K562 (cell line): Measurements from ENCODE around the gene PARK7. TPM values are rescaled to one million over a fixed set of nuclear protein-coding genes. Genes with fewer than 3 reads are reported as not detected.

Experiments used
- CBX3 ChIP-seq, 2 experiments: IDR thresholded peaks; 1 replicate in 1 of 2; 2 replicates in 1 of 2; pipeline ENCODE4 v1.6.1; 2012; ENCODE audit warnings: inconsistent platforms in 2 of 2, low read length in 2 of 2, borderline replicate concordance in 1 of 2, control low read depth in 1 of 2
- CEBPZ ChIP-seq: fragments of 150-350 bp; IDR thresholded peaks from 2 replicates; pipeline ENCODE4 v1.6.1; 2014; ENCODE audit warnings: low read depth, mild to moderate bottlenecking, low read length, borderline replicate concordance
- E2F3 ChIP-seq: fragments of 250-450 bp; sonication (Bioruptor Pico); IDR thresholded peaks from 2 replicates; pipeline ENCODE4 v1.4.0; 2020; ENCODE audit warnings: mild to moderate bottlenecking
- JUND ChIP-seq, 2 experiments: IDR thresholded peaks; 2 replicates in 1 of 2; 3 replicates in 1 of 2; pipeline ENCODE4 v1.6.1; 2011; ENCODE audit warnings: borderline replicate concordance in 2 of 2, low read depth in 2 of 2, low read length in 2 of 2, improper control_type of control experiment in 1 of 2, missing biosample characterization in 1 of 2, missing genetic modification characterization in 1 of 2, missing genetic modification reagents in 1 of 2
- MECOM ChIP-seq: fragments of 250-450 bp; sonication (Bioruptor Pico); IDR thresholded peaks from 2 replicates; pipeline ENCODE4 v1.8.0; 2022; ENCODE audit warnings: inconsistent platforms
- MED1 ChIP-seq: sonication (generic); formaldehyde crosslinking; IDR thresholded peaks from 2 replicates; pipeline ENCODE4 v1.8.1; 2023; ENCODE audit warnings: missing genetic modification reagents, borderline replicate concordance
- MEF2A ChIP-seq: IDR thresholded peaks from 2 replicates; pipeline ENCODE4 v1.6.1; 2011; ENCODE audit warnings: low read depth, mild to moderate bottlenecking, low read length, moderate library complexity; ENCODE audit not compliant: control insufficient read depth
- NCOA1 ChIP-seq: fragments of 450-650 bp; IDR thresholded peaks from 2 replicates; pipeline ENCODE4 v1.6.1; 2016; ENCODE audit warnings: low read depth
- PBX2 ChIP-seq, 2 experiments: IDR thresholded peaks in 1 of 2; conservative IDR thresholded peaks in 1 of 2; 2 replicates each; pipeline ENCODE4 v1.6.1; 2016; ENCODE audit warnings: low read depth in 2 of 2, mild to moderate bottlenecking in 1 of 2, missing compliant biosample characterization in 1 of 2, missing genetic modification characterization in 1 of 2, moderate library complexity in 1 of 2
- POLR2A ChIP-seq: fragments of 450-650 bp; conservative IDR thresholded peaks from 2 replicates; pipeline ENCODE4 v1.6.1; 2016
- PYGO2 ChIP-seq: fragments of 450-650 bp; IDR thresholded peaks from 2 replicates; pipeline ENCODE4 v1.6.1; 2016; ENCODE audit warnings: mild to moderate bottlenecking, missing genetic modification characterization, moderate library complexity, missing compliant biosample characterization
- SP2 ChIP-seq: IDR thresholded peaks from 2 replicates; pipeline ENCODE4 v1.6.1; 2011; ENCODE audit warnings: mild to moderate bottlenecking, low read depth, low read length, moderate library complexity; ENCODE audit not compliant: poor library complexity, severe bottlenecking; ENCODE audit errors: extremely low read depth
- SPI1 ChIP-seq: IDR thresholded peaks from 2 replicates; pipeline ENCODE4 v1.6.1; 2011; ENCODE audit warnings: low read depth, low read length, control low read depth, borderline replicate concordance
- SRF ChIP-seq, 2 experiments: fragments of 250-450, 450-650 bp in 1 of 2; sonication (Bioruptor Pico) in 1 of 2; sonication (generic) in 1 of 2; formaldehyde crosslinking; IDR thresholded peaks; 2 replicates each; pipeline versions ENCODE4 v1.5.0 to v1.5.1; 2020 to 2022; ENCODE audit warnings: mild to moderate bottlenecking in 1 of 2, missing genetic modification reagents in 1 of 2
- TAL1 ChIP-seq: fragments of 450-650 bp; IDR thresholded peaks from 2 replicates; pipeline ENCODE4 v1.6.1; 2016; ENCODE audit warnings: mild to moderate bottlenecking
- TRIM24 ChIP-seq, 2 experiments: fragments of 450-650 bp; IDR thresholded peaks; 2 replicates each; pipeline ENCODE4 v1.6.1; 2016
- XRCC5 ChIP-seq: fragments of 200-400 bp; formaldehyde crosslinking; IDR thresholded peaks from 2 replicates; pipeline ENCODE4 v1.6.1; 2017; ENCODE audit warnings: low read depth, mild to moderate bottlenecking, low read length
- ZBTB2 ChIP-seq: fragments of 450-650 bp; IDR thresholded peaks from 2 replicates; pipeline ENCODE4 v1.6.1; 2016; ENCODE audit warnings: antibody characterized with exemption
- ZBTB26 ChIP-seq: fragments of 450-650 bp; formaldehyde crosslinking; IDR thresholded peaks from 2 replicates; pipeline ENCODE4 v1.4.0; 2022; ENCODE audit warnings: missing genetic modification characterization
- polyA plus RNA-seq, 8 experiments: library from polyadenylated mRNA; depleted of rRNA in 4 of 8; stranded (reverse) in 5 of 8; unstranded in 3 of 8; fragments of >200 nt; fragmentation: Nextera tagmentation in 2 of 8; fragmentation: Illumina TruSeq in 1 of 8; extraction: Ambion mirVana in 2 of 8; extraction: Trizol in 1 of 8; gene quantifications; 2 replicates each; pipeline versions ENCODE4 v1.2.1 to v1.2.3, GENCODE V29; 2011 to 2014; ENCODE audit warnings: inconsistent platforms in 1 of 8, missing spikeins in 1 of 8
- total RNA-seq, 7 experiments: library from RNA; depleted of rRNA in 6 of 7; stranded (reverse); fragments of >200 nt in 6 of 7; fragmentation: Illumina TruSeq in 2 of 7; extraction: Trizol in 2 of 7; gene quantifications; 2 replicates each; pipeline versions ENCODE4 v1.2.1 to v1.2.3, GENCODE V29; 2011 to 2021; ENCODE audit warnings: low replicate concordance in 1 of 7

Gene PARK7
- total and polyA plus RNA-seq, 9 of the 15 experiments (the other 6 are each of a cell fraction or from before 2014, with no cell fraction given): 374 to 1,298 (median 484) TPM

GRCh38 chr1:8002329-8002910 lies 40.9 kb downstream of the PARK7 start (continued):
- no peak for TF ChIP-seq ZBTB2
- TF ChIP-seq MECOM (CRISPR knock-in tag): no peak
- no peak for TF ChIP-seq SP2
- no peak for TF ChIP-seq TAL1
- TF ChIP-seq XRCC5: no peak
- no peak for TF ChIP-seq CEBPZ
- TF ChIP-seq POLR2A: no peak
- no peak for TF ChIP-seq PYGO2
- no peak for TF ChIP-seq NCOA1
- no peak for TF ChIP-seq E2F3 (CRISPR knock-in tag)
- TF ChIP-seq SPI1: peak; percentile 54; the same call in 1 of the 2 replicates
- TF ChIP-seq ZBTB26 (CRISPR knock-in tag): no peak
- peak in 1 of 2 experiments; percentile 92; a peak in 2 of 4 replicates for TF ChIP-seq SRF (CRISPR knock-in tag; IDR thresholded peaks at IDR 0.05)
- TF ChIP-seq PBX2 (CRISPR knock-in tag; IDR thresholded peaks at IDR 0.05; ENCODE audit: low read depth): no peak
- no peak for TF ChIP-seq PBX2 (tag; conservative IDR thresholded peaks at IDR 0.05; ENCODE audit: low read depth)
- no peak for TF ChIP-seq CBX3 (IDR thresholded peaks at IDR 0.05; ENCODE audit: borderline replicate concordance in 1 of 2, low read length in 2 of 2)
- TF ChIP-seq MEF2A: no peak
- no peak for TF ChIP-seq TRIM24 (IDR thresholded peaks at IDR 0.05)
- no peak for TF ChIP-seq JUND (IDR thresholded peaks at IDR 0.05; ENCODE audit: borderline replicate concordance, low read depth, low read length)
- no peak for TF ChIP-seq JUND (tag; IDR thresholded peaks at IDR 0.05; ENCODE audit: borderline replicate concordance, low read depth, low read length)
- no peak for TF ChIP-seq MED1 (CRISPR knock-in tag)
- TF ChIP-seq, all 486 proteins: peak for 4
